B cell (primary cell): ENCODE results near the gene NOXA1. TPM values are rescaled to one million over a fixed set of nuclear protein-coding genes. Genes with fewer than 3 reads are reported as not detected.

ENCODE experiments used
- ATAC-seq: fragments of 200-7000 bp; cut with Tn5 transposase; one replicate; pipeline ENCODE4 v1.10.0; 2021; ENCODE audit warnings: low read depth, mild to moderate bottlenecking, moderate number of reproducible peaks, moderate library complexity
- CTCF ChIA-PET: fragments of 350-600 bp; sonication (Branson Sonifier 250); formaldehyde crosslinking; loops from one replicate; lab custom pipeline; 2021; ENCODE audit warnings: antibody characterized with exemption, inconsistent platforms; lab: Charles Lee
- POLR2A ChIA-PET: fragments of 350-600 bp; sonication (Branson Sonifier 250); formaldehyde crosslinking; loops from one replicate; lab custom pipeline; 2021; ENCODE audit warnings: antibody characterized with exemption; lab: Charles Lee
- DNase-seq: peaks from one replicate; pipeline ENCODE4 v3.0.0; 2013
- H2AFZ ChIP-seq: 2 replicates; pipeline ENCODE4 v1.6.1; 2012; ENCODE audit warnings: mild to moderate bottlenecking, low read depth, low read length; ENCODE audit not compliant: insufficient read depth, poor library complexity, severe bottlenecking
- H3K27ac ChIP-seq, 2 donors: 1 replicate in 1 of 2; 2 replicates in 1 of 2; pipeline ENCODE4 v1.5.1; 2012 to 2013; ENCODE audit warnings: low read length in 2 of 2, mild to moderate bottlenecking in 2 of 2, moderate library complexity in 1 of 2
- H3K27me3 ChIP-seq, 4 experiments: fragments of 200-600 bp in 1 of 4; sonication (generic) in 1 of 4; replicated peaks in 1 of 4; 1 replicate in 2 of 4; 2 replicates in 2 of 4; pipeline versions ENCODE4 v1.6.1 to v1.7.0; 2013 to 2016; ENCODE audit warnings: low read length in 3 of 4, mild to moderate bottlenecking in 2 of 4, mixed read lengths in 1 of 4, moderate library complexity in 1 of 4; ENCODE audit not compliant: insufficient read depth in 4 of 4, control insufficient read depth in 3 of 4; ENCODE audit errors: control extremely low read depth in 1 of 4
- H3K36me3 ChIP-seq, 2 experiments: replicated peaks in 1 of 2; 1 replicate in 1 of 2; 2 replicates in 1 of 2; pipeline versions ENCODE4 v1.6.1 to v1.7.1; 2013; ENCODE audit warnings: low read length in 1 of 2; ENCODE audit not compliant: insufficient read depth in 2 of 2, control insufficient read depth in 1 of 2; ENCODE audit errors: control extremely low read depth in 1 of 2, extremely low read depth in 1 of 2
- H3K4me1 ChIP-seq, 2 donors: fragments of 200-600 bp in 1 of 2; sonication (generic) in 1 of 2; 1 replicate in 1 of 2; 2 replicates in 1 of 2; pipeline versions ENCODE4 v1.5.1 to v1.6.1; 2013 to 2017; ENCODE audit warnings: low read length in 2 of 2; ENCODE audit not compliant: control insufficient read depth in 2 of 2, insufficient read depth in 2 of 2
- H3K4me2 ChIP-seq: replicated peaks from 2 replicates; pipeline ENCODE3; 2012; ENCODE audit warnings: mild to moderate bottlenecking, low read depth, low read length; ENCODE audit not compliant: poor library complexity, severe bottlenecking
- H3K4me3 ChIP-seq, 5 experiments: fragments of 200-600 bp in 1 of 5; sonication (generic) in 1 of 5; 1 replicate in 3 of 5; 2 replicates in 2 of 5; pipeline versions ENCODE4 v1.5.1 to v1.7.0; 2011 to 2016; ENCODE audit warnings: low read length in 4 of 5, mild to moderate bottlenecking in 4 of 5, low read depth in 2 of 5, control low read depth in 1 of 5, moderate library complexity in 1 of 5; ENCODE audit not compliant: insufficient read depth in 1 of 5; ENCODE audit errors: control extremely low read depth in 1 of 5, extremely low read depth in 1 of 5
- H3K79me2 ChIP-seq: fragments of 200-600 bp; sonication (generic); one replicate; pipeline ENCODE4 v1.6.0; 2016; ENCODE audit warnings: low read length; ENCODE audit not compliant: control insufficient read depth, insufficient read depth
- H3K9ac ChIP-seq: fragments of 200-600 bp; sonication (generic); 2 replicates; pipeline ENCODE4 v1.6.1; 2017; ENCODE audit warnings: mild to moderate bottlenecking, low read length, moderate library complexity
- H3K9me3 ChIP-seq, 3 donors: one replicate each; pipeline versions ENCODE4 v1.6.1 to v1.7.1; 2013; ENCODE audit warnings: low read length in 2 of 3; ENCODE audit not compliant: control insufficient read depth in 2 of 3, insufficient read depth in 1 of 3; ENCODE audit errors: control extremely low read depth in 1 of 3
- H4K20me1 ChIP-seq: 2 replicates; pipeline ENCODE4 v1.6.0; 2012; ENCODE audit warnings: mild to moderate bottlenecking, low read length; ENCODE audit not compliant: insufficient read depth, control insufficient read depth, poor library complexity, severe bottlenecking
- H3K27ac Mint-ChIP-seq: one replicate; pipeline ENCODE4 v1.8.0; 2021; ENCODE audit warnings: mixed read lengths
- H3K27me3 Mint-ChIP-seq: one replicate; pipeline ENCODE4 v1.8.0; 2021; ENCODE audit warnings: mixed read lengths
- H3K4me1 Mint-ChIP-seq: one replicate; pipeline ENCODE4 v1.8.0; 2021; ENCODE audit warnings: mixed read lengths
- H3K4me3 Mint-ChIP-seq: one replicate; pipeline ENCODE4 v1.8.0; 2021; ENCODE audit warnings: mixed read lengths
- H3K9me3 Mint-ChIP-seq: one replicate; pipeline ENCODE4 v1.8.0; 2022; ENCODE audit warnings: mixed read lengths; ENCODE audit not compliant: insufficient read depth
- EZH2 ChIP-seq: IDR thresholded peaks from 2 replicates; pipeline ENCODE4 v1.6.1; 2012; ENCODE audit warnings: borderline replicate concordance, low read depth, mild to moderate bottlenecking, moderate library complexity, low read length; ENCODE audit not compliant: insufficient read depth, poor library complexity, severe bottlenecking
- WGBS: methylation state at CpG from one replicate; pipeline ENCODE4 v1.1.5; 2013; ENCODE audit warnings: missing lambda C conversion rate; ENCODE audit not compliant: insufficient coverage; 5-methylcytosine and 5-hydroxymethylcytosine counted together
- intact Hi-C: fragments of 100-400 bp; cut with micrococcal nuclease; formaldehyde crosslinking; loops from one replicate; pipeline ENCODE4 v1.10.0; 2022
- polyA plus RNA-seq: library from polyadenylated mRNA; depleted of rRNA; stranded (reverse); fragments of >200 nt; gene quantifications from 2 replicates; pipeline ENCODE4 v1.2.3, GENCODE V29; 2012
- total RNA-seq, 2 donors: library from RNA; stranded (reverse); fragments of 120-200 nt in 1 of 2; gene quantifications; 1 replicate in 1 of 2; 2 replicates in 1 of 2; pipeline versions ENCODE4 v1.2.3 to v1.2.4, GENCODE V29; 2013 to 2022
- TF ChIP-seq, protein P1 (sequence below): fragments of 200-600 bp; IDR thresholded peaks from one replicate; pipeline ENCODE4 v1.8.0; 2022; ENCODE audit warnings: antibody characterized with exemption, mild to moderate bottlenecking

The NOXA1 gene
- total and polyA plus RNA-seq, 2 donors (not counting 1 experiment from before 2014, with no cell fraction given): 5.7 to 7.7 TPM

DNA sequence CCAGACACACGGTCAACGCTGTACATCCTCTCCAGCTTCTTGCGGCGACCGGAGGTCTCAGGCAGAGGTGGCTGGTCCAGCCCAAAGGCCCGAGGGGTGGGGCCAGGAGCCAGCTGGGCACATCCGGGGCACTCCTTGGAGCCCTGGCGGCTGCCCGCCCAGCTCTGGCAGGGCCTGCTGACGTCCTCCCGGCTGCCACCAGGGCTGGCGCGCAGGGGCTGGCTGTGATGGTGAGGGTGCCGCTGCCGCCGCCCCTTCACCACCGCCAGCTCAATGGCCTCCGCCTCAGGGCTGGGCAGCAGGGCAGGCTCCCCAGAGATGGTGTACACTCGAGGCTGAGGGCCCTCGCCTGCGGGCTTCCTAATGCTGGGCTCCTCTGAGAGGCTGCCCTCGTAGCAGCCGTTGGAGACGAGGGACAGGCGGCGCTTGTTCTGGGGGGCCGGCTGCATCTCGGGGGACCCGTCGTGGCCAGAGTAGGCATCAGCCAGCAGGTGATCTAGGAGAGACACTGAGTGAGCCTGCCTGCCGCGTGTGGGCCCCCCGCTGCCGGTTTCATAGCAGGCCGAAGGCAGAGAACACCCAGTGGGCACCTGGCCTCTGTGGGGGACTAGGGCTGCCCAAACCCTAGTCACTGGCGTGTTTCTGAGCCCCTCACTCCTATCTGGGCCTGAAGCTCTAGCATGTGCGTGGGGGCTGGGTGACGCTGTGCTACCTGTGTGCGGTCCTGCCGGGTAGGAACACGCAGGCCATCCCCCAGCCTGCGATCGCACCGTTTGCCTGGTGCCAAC is 34.4 kb downstream of the NOXA1 start:
- WGBS: 96% methylated on average over 40 of the region's 44 CpGs
- H4K20me1 ChIP-seq: peaks cover 16% of the 10 kb centered on the region
- H3K27ac Mint-ChIP-seq: peak overlapping the region; percentile 41
- H3K4me3 ChIP-seq: no peak overlapping the region
- no peaks in the 10 kb centered on the region for H3K27me3 ChIP-seq
- H2AFZ ChIP-seq: no peak overlapping the region
- TF ChIP-seq EZH2: no peak
- TF ChIP-seq, protein P1, sequence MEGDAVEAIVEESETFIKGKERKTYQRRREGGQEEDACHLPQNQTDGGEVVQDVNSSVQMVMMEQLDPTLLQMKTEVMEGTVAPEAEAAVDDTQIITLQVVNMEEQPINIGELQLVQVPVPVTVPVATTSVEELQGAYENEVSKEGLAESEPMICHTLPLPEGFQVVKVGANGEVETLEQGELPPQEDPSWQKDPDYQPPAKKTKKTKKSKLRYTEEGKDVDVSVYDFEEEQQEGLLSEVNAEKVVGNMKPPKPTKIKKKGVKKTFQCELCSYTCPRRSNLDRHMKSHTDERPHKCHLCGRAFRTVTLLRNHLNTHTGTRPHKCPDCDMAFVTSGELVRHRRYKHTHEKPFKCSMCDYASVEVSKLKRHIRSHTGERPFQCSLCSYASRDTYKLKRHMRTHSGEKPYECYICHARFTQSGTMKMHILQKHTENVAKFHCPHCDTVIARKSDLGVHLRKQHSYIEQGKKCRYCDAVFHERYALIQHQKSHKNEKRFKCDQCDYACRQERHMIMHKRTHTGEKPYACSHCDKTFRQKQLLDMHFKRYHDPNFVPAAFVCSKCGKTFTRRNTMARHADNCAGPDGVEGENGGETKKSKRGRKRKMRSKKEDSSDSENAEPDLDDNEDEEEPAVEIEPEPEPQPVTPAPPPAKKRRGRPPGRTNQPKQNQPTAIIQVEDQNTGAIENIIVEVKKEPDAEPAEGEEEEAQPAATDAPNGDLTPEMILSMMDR: no peak
- peaks cover 35% of the 10 kb centered on the region for H3K4me1 Mint-ChIP-seq
- DNase-seq (peak; percentile 39), ATAC-seq (no peak)
- peak overlapping the region; percentile 99 for H3K4me2 ChIP-seq
- no peak overlapping the region for H3K27ac ChIP-seq
- H3K4me1 ChIP-seq: peaks cover 59 to 72% of the 10 kb centered on the region in 2 donors
- H3K27me3 Mint-ChIP-seq: no peaks in the 10 kb centered on the region
- H3K36me3 ChIP-seq: peaks cover 0 to 3% of the 10 kb centered on the region in 2 experiments
- CTCF ChIA-PET: interaction anchor here (0.6 kb wide), 1 partner anchor 585 kb away, joined by 4 read pairs; no protein-coding TSS in a partner anchor
- H3K79me2 ChIP-seq: peaks cover 6% of the 10 kb centered on the region
- H3K9me3 Mint-ChIP-seq: no peaks in the 10 kb centered on the region
- intact Hi-C loops: loop anchor here (10.0 kb wide), 1 partner anchor 663 kb away; the partner anchor contains the start of genes CCDC183 and TMEM141
- H3K9ac ChIP-seq: no peak overlapping the region
- POLR2A ChIA-PET: no interaction called here
- H3K9me3 ChIP-seq: peaks cover 0 to 9% (median 0%) of the 10 kb centered on the region in 3 donors
- peak overlapping the region; percentile 56 for H3K4me3 Mint-ChIP-seq
